NCI-H1930 (cell line): ENCODE data around the gene AAMDC.

Source experiments
- DNase-seq, 2 experiments: peaks; one replicate each; lab custom pipeline; 2025; lab: John Stamatoyannopoulos, UW

Gene AAMDC

DNA sequence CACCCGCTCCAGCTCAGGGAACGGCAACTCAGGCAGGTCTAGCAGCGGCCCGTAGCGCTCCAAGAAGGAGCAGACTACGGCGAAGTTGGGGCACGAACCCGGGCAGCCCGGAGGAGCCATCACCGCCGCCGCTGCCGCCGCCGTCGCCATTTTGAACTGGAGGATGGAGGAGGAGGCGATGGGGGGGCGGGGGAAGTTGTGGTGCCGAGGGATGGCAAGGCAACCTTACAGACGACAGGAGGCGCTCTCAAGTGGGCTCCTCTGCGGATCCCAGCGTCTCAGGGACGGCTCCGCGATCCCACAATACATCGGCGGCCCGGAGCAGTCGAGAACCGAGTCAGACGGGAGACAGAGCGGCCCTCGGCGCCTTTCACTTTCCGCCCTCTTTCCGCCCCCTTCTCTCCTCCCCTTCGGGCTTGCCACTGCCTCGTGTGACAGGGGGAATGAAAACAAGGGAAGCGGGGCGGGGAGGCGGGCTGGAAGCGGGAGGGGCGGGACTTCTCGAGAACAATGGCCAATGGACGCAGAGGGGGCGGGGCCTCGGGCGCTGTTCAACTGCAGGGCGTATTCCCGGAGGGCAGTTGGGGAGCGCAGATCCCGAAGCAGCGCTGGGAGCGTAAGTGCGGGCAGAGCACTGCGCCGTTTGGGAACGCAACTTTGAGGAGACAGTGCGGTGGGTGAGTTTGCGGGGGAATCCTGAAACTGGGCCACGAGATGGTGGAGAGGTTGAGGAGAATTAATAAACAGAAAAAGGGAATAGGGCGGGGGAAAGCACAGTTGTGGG, at the start of gene AAMDC, which contains the start of gene RSF1:
Gene AAMDC, plus strand, starts transcription at position 580 of the 784 bp plus-strand sequence. CDS start 21,353 bp downstream, outside the sequence.
Gene RSF1, minus strand, starts transcription at position 158 of the 784 bp plus-strand sequence. Its CDS starts 8 bp downstream, at position 150.
- peak; percentile 95 to 96 for DNase-seq

DNA sequence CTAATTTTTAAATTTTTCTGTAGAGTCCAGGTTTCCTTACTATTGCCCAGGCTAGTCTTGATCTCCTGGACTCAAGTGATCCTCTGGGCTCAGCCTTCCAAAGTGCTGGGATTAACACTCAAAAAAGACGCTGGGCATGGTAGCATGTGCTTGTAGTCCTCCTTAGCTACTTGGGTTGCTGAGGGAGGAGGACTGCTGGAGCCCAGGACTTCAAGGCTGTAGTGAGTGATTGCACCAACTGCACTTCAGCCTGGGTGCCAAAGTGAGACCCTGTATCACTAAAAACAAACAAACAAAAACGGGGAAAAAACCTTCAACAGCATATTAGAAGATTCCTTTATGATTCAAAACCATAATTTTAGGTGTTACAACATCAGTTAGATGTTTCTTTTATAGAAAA, 45.0 kb upstream of the AAMDC start:
- DNase-seq: no peak

DNA sequence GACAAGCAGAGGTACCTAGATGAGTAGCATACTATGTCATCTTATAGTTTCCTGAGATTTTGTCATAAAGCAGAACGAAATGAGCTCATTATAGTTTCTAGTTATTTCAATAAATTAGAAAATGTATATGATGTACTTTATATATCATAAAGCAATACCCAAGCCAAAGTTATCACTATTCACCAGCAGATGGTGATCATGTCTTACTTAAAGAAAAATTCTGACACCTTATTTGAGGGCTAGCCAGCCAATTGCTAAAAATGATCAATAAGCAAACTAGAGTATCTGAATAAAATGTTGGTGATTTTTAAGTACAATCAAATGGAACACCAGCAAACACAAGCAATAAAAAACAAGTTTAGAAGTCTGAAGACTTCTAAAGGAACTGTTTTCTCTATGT, 44.5 kb upstream of the AAMDC start:
- DNase-seq: no peak

DNA sequence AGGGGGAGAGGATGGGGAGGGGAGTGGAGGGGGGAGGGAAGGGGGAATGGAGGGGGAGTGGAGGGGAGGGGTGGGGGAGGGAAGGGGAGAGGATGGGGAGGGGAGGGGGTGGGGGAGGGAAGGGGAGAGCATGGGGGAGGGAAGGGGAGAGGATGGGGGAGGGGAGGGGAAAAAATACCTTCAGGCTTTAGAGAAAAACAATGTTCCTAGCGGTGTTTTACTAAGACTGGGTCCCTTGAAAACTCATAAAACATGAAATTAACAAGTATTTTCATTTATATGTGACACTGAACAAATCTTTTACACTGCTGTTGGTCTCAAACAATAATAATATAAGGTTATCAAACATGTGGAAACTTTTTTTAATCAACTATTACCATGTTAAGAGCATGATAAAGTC, 42.8 kb upstream of the AAMDC start:
- no peak for DNase-seq

GRCh38 chr11:77778549-77778948, 42.4 kb upstream of the AAMDC start:
- DNase-seq: no peak

GRCh38 chr11:77779935-77780334, 41.0 kb upstream of the AAMDC start:
- no peak for DNase-seq

DNA sequence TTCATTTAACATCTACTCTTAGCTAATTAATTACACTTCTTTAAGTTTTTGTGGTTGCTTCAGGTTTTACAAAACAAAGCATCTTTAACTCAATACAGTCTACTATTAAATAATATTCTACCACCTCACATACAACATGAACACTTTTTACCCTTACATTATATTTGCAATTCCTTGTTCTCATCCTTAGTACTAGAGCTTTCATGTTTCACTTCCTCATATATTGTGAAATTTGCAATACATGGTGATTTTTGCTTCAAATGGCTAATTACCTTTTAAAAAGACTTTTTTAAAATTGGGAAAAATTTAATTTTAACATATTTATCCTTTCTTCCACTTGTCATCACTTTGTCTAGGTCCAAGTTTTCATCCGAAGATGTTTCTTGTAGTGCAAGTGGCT, 37.9 kb upstream of the AAMDC start:
- no peak for DNase-seq

DNA sequence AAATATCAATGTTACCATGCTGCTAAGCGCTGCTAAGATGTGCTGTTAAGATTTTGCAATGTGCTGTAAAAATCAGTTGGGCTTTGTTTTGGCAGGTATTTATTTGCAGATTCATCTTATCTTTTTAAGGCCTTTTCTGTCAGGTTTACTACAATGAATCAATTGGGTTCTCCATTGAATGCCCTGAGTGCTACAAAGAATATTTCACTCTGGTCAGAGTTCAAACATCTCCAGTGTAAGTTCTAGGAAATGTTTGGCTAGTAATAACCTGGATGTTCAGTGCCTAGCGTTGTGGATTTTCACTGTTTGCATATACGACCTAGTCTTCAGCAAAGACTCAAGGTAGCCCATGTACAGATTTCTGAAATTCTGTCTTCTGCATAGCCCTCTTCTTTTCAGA, 36.4 kb upstream of the AAMDC start:
- no peak for DNase-seq

GRCh38 chr11:77789061-77789730, 31.7 kb upstream of the AAMDC start:
- no peak for DNase-seq

GRCh38 chr11:77789731-77790476, 31.0 kb upstream of the AAMDC start:
- DNase-seq: no peak

- DNase-seq: no peak
Observed at GRCh38 chr11:77791301-77791700, 29.6 kb upstream of the AAMDC start.

- no peak for DNase-seq
Observed at GRCh38 chr11:77793972-77794371, 27.0 kb upstream of the AAMDC start.

DNA sequence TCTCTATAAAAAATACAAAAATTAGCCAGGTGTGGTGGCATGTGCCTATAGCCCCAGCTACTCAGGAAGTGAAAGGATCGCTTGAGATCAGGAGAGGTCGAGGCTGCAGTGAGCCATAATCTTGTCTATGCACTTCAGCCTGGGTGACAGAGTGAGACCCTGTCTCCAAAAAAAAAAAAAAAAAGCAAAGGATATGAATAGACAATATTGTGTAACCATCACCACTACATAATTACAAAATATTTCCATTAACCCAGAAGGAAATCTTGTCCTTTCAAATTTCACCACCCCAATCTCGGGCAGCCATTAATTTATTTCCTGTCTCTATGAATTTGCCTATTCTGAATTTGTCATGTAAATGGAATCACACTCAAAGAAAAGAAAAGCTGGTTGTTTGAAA, 21.6 kb upstream of the AAMDC start:
- DNase-seq: no peak

DNA sequence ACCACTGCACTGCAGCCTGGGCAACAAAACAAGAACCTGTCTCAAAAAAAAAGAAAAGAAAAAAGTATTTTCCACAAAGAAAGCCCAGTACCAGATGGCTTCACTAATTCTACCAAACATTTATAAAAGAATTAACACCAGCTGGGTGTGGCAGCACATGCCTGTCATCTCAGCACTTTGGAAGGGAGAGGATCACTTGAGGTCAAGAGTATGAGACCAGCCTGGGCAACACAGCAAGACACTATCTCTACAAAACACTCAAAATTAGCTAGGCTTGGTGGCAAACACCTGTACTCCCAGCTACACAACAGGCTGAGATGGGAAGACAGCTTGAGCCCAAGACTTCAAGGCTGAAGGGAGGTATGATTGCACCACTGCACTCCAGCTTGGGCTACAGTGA, 20.5 kb upstream of the AAMDC start:
- DNase-seq: no peak

- no peak for DNase-seq
Observed at GRCh38 chr11:77801477-77801876, 19.5 kb upstream of the AAMDC start.

- DNase-seq: no peak
Observed at GRCh38 chr11:77806415-77806814, 14.5 kb upstream of the AAMDC start.

DNA sequence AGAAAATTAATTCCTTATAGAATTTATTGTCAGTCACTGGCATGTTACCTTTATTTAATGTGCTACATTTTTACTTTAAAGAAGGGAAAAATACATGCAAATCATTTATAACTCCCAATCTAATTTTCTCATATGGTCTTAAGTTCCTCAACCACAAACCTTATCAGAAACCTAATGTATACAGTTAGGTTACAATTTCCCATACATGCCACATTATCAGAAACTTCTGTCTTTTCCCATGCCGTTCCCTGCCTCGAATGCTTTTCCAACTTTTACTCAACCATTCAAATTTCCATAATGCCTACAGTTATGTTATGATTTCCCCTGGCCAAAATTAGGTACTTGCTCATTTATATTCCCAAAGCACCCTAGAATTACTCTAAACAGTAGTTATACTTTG, 14.0 kb upstream of the AAMDC start:
- no peak for DNase-seq

GRCh38 chr11:77813256-77813655, 7.7 kb upstream of the AAMDC start:
- no peak for DNase-seq

DNA sequence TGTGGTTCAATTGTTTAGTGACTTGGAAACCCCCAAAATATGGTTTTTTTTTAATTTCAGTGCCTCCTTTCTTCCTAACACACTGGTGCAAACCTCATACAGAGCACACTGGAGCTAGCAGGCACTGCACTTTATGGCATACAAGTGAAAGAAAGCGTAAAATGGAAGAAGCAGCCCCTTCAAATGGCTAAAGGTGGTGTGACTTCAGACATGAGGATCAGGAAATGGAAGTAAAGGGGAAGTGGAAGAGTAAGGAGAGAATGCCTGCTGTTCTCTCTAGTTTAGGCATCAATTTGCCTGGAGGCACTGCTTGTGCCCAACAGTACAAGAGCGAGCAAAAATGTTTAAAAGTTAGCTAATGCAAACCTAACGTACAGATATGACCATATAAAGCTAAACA, 6.1 kb upstream of the AAMDC start:
- DNase-seq: no peak

DNA sequence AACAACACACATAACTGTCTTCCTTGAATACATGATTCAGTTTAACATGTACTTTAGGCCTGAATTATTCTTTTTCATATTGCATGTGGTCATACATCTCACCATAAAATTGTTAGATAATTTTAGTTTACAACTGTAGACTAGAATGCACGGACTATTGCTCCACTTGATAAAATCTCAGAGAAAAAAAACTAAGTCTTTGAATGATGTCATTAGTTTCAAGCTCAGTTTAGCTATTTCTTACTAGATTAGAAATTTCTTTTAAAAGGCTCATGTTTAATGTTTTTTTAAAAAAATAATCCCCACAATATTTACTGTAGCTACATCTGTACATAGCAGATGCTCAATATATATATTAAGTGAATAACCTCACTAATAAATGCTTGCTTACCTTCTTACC, 5.5 kb upstream of the AAMDC start:
- no peak for DNase-seq

DNA sequence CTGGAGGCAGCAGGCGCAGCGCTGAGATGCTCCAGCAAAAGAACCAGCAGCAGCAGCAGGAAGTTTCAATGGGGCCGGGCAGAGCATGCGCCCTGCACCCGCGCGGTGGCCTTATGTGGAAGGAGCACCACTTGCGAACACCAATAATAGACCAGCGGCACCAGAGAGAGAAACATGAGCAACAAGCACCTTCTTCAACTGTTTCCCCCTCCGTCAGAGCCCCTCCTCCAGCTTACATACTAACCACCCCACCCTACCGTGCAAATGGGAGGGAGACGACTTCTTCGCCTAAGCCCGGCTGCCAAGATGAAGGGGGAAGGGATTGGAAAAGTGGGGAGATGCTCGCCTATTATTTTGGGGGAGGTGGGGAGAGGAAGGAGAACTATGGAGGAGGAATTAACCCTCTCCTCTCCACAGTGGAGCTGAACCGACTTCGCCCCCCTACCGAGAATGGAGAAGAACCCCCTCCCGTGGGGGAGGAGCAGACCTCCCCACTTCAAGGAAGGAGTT, 1.5 kb upstream of the AAMDC start:
- DNase-seq: peak; percentile 68

DNA sequence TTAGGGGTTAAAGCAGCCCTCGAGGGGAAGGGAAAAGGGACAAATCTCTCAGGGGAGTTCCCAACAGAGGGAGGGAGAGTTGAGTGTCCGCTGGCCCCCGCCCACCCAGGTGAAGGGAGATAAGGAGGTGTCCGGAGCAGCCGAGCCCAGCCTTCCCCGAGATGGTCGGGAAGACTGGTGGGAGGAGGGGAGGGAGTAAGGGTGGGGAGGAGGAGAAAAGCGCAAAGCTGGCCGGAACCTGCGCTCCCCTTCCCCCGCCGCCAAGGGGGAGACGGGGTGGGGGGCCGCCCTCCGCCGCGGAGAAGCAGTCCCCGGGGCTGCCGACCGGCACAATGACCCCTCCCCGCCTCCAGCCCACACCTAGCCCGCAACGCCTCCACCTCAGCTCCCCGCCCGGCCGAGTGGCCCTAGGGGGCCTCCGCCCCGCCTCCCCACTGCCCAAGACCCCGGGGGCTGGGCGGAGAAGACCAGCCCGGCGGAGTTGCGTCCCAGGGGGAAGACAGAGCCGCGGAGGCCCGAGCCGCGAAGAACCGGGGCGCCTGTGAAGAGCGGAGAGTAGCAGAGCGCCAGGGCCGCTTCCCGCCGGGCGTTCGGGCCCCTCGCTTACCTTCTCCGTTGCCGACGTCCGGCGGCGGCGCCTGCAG, 901 bp upstream of the AAMDC start:
- peak; percentile 22 to 37 for DNase-seq
